Activated T-cell treated with anti-CD3 and anti-CD28 coated beads for 48 hours (primary cell): ENCODE data around the gene ERCC6L2.

ENCODE experiments used
- DNase-seq: peaks from one replicate; pipeline ENCODE4 v3.0.0-alpha.2; 2020; ENCODE audit warnings: low read depth

The ERCC6L2 gene

GRCh38 chr9:95927271-95928004 lies 51.9 kb downstream of the ERCC6L2 start:
- DNase-seq: no peak

GRCh38 chr9:95930277-95930676 lies 54.8 kb downstream of the ERCC6L2 start:
- DNase-seq: no peak

GRCh38 chr9:95935861-95936578 lies 60.5 kb downstream of the ERCC6L2 start:
- no peak for DNase-seq

GRCh38 chr9:95936579-95937075 lies 61.1 kb downstream of the ERCC6L2 start:
- no peak for DNase-seq

- no peak for DNase-seq
These were observed 61.6 kb downstream of the ERCC6L2 start for GRCh38 chr9:95937131-95937530.

- no peak for DNase-seq
These were observed 63.2 kb downstream of the ERCC6L2 start for GRCh38 chr9:95938724-95939123.

GRCh38 chr9:95939472-95939871 lies 64.0 kb downstream of the ERCC6L2 start:
- DNase-seq: no peak

DNA sequence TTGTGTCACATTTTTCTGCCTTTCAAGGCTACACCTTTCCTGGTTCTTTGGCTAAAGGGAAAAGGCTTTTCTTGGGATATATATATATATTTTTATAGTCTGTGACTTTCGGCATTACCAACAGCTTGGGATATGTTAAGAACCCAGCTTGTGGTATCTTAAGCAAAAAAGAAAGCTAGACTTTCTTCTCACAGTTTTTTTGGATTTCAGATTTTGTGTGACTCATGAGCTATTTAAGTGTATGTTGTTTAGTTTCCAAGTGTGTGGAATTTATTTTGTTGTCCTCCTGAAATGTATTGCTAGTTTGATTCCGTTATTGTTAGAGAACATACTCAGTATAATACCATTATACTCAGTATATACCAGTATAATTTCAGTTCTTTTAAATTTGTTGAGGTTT lies 64.8 kb downstream of the ERCC6L2 start:
- no peak for DNase-seq

DNA sequence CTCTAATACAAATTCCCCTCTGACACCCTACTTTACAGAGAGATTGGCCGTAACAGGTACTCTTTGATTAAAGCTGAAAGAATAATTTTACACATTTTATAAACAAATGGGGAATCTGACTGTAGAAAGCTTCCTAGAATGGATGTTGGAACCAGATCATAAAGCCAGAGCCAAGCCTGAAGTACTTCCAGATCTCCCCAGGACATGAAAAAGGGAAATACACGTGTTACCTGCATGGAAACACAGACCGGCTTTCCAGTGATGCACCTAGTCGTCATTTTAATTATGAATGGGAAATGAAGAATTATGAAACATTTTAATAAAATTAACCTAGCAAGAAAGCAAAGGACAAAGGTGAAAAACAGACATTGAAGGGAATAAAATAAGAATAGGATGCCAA lies 66.5 kb downstream of the ERCC6L2 start:
- no peak for DNase-seq

DNA sequence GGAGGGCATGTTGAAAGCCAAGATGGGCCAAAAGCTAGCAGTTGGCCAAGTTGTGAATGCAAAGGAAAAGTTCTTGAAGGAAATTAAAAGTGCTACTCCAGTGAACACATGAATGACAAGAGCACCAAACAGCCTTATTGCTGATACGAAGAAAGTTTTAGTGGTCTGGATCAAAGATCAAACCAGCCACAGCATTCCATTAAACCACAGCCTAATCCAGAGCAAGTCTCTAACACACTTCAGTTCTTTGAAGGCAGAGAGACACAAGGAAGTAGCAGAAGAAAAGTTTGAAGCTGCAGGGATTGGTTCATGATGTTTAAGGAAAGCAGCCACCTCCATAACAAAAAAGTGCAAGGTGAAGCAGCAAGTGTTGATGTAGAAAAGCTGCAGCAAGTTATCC lies 71.6 kb downstream of the ERCC6L2 start:
- no peak for DNase-seq

- DNase-seq: no peak
These were observed 77.0 kb downstream of the ERCC6L2 start for GRCh38 chr9:95952471-95952870.

- no peak for DNase-seq
These were observed 78.5 kb downstream of the ERCC6L2 start for GRCh38 chr9:95953986-95954385.

DNA sequence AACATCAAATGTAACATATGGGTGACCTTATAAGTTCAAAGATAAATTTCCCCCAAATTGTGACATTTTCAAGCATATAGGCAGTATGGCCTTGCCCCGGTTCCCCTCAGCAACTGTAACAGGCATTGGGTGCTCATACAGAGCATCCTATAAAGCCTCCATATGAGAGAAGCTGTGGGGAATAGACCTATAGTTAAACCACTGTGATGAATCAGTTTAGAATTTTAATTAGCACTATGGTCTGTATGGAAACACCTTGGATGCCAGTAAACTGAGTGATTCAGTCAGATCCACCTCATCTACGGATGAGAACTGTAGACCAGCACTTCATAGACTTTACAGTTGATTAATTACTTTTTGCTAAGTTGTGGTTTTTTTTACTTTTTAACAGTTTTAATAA lies 79.4 kb downstream of the ERCC6L2 start:
- no peak for DNase-seq

- no peak for DNase-seq
These were observed 87.4 kb downstream of the ERCC6L2 start for GRCh38 chr9:95962936-95963335.

GRCh38 chr9:95963659-95964058 lies 88.2 kb downstream of the ERCC6L2 start:
- no peak for DNase-seq

- DNase-seq: no peak
These were observed 90.8 kb downstream of the ERCC6L2 start for GRCh38 chr9:95966306-95966705.

DNA sequence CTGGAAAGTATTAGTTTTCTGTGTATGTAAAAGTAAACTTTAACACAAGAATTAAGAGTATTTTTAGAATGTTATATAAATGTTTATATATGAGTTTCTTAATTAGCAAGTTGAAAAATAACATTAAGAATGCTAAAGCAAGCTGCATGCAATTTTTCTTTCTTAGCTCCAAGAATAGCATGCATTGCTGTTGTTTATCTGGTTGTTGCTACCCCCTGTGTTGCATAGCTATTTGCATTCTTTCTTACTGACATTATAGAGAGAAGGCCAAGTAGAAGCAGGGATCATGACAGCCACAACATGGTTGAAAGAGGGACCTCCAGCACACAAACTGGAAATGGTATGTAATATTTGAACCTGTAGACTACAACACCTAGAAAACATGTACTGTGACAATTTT lies 94.8 kb downstream of the ERCC6L2 start:
- DNase-seq: no peak

DNA sequence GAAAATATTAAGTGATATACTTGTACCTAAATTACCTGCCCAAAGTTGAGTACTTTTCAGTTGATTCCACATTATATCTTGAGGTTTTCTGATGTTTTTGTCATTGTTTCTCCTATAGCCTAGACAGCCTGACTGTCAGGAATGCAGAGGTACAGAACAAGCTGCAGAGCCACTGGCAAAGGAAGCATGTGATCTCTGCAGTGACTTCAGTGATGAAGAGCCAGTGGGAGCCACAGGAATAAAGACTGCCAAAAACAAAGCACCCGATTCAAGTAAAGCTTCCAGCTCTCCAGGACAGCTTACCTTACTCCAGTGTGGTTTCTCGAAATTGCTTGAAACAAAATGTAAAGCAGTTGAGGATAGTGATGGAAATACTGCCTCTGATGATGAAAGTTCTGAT lies 96.3 kb downstream of the ERCC6L2 start:
- no peak for DNase-seq

DNA sequence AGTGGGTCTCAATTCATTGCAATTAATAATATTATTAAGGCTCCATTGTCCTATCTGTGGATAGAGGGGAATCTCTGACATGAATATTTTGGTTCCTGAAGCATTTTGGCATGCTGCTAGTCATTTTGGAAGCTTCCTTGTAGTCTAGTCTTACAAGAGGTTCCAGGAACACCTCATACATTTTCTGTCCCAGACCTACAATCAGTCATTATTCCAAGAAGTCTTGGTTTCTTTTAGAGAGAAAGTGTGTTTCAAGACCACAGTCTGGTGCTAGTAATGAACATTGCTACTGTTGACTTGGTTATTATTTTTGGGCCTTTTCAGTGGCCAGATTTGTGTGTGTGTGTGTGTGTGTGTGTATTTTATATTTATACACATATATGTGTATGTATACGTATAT lies 98.9 kb downstream of the ERCC6L2 start:
- no peak for DNase-seq

DNA sequence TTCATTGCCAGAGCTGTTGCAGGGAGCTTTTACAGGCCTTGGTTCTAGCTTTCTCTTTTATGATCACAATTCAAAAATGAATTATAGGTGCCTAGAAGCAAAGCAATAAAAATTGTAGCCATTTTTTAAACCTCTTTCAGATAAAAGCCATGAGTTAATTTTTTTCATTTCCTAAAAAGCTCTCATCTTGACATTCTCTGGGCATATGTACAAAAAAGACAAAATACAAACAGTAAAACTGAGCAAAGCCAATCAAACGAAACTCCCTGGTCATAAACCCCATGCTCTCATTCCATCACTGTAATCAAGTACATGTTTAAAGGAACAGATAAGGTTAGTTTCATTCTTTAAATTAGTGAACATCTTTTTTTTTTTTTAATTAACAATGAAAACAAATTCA lies 101.9 kb downstream of the ERCC6L2 start:
- no peak for DNase-seq

GRCh38 chr9:95978106-95978505 lies 102.6 kb downstream of the ERCC6L2 start:
- DNase-seq: no peak

DNA sequence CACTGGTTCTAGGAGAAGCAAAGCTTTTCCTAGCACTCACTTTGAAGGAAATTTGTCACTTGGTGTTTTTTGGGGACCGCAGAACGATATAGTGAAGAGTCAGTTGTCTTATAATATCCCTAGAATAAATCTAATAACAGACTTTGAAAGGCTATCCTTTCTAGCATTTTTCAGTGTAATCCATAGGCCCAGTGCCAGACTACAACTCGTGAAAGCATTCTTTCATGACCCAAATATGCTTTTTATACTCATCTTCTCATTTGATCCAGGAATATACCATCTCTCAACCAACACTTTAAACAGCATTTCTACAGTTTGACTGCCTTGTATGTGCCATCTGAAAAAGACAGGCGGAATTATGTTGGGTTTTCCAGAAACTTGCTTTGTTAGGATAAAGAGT lies 104.0 kb downstream of the ERCC6L2 start:
- no peak for DNase-seq

DNA sequence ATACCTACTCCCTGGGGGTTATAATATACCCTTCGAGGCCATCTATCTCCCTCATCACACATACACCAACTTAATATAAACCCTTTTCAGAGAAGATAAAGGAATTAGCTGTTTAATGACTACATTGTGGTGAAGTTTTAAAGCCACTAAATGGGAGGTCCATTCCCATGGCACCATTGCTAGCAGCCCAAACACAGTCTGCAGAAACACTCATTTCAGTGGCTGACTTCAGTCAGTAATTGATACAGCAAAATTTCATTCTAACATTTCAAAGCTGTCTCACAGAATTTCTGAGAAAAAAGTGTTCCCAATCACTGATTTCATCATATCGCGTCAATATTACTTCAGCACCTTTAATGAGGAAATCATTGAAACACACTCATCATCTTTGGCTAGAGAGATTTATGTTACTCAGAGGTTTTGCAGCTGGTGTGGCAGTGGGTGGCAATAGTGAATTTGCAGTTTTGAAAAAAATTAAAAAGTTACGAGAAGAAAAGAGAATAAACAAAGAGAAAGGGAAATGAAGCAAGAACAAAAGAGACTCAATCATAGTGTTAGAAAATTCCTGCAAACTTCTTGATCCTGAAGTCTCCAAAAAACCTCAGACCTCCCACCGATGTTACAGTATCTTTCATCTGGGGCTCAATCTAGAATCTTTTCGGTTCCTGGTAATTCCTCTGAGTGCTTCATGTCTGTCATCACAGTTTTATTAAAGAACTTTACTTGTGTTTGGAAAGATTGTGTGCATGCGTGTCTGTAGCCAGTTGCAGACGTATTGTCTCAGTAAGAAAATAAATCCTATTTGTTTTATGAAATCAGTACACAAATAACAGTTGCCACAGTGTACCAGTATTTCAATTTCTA lies 105.0 kb downstream of the ERCC6L2 start:
- no peak for DNase-seq
